Caki2 (cell line): ENCODE measurements around the gene RAB21. TPM values are rescaled to one million over a fixed set of nuclear protein-coding genes. Genes with fewer than 3 reads are reported as not detected.
A peak's percentile ranks its signal among the peaks of the same experiment; 100 is the strongest.

Experiments used
- DNase-seq: peaks from one replicate; pipeline ENCODE4 v3.0.0-alpha.2; 2015; ENCODE audit warnings: low read depth
- in situ Hi-C: cut with HindIII; loops from 2 replicates; pipeline ENCODE4 v1.10.0; 2016; ENCODE audit warnings: low sequenced_read_pairs, low pct_unique_long_range_greater_than_20kb, mixed read lengths
- total RNA-seq: library from RNA; depleted of rRNA; stranded (reverse); fragments of >200 nt; shearing (Covaris generic); gene quantifications from 2 replicates; pipeline ENCODE4 v1.2.3, GENCODE V29; 2014; ENCODE audit warnings: low replicate concordance; rRNA removed

RAB21 gene
- total RNA-seq = 55.0 and 101 TPM in 2 replicates

- DNase-seq = peak; percentile 96
- in situ Hi-C loops = no loop called here
Observed at GRCh38 chr12:71754461-71755145, at the start of gene RAB21. RAB21 (plus strand) TSS chr12:71754863; CDS start chr12:71755130, 267 bp downstream.

DNA sequence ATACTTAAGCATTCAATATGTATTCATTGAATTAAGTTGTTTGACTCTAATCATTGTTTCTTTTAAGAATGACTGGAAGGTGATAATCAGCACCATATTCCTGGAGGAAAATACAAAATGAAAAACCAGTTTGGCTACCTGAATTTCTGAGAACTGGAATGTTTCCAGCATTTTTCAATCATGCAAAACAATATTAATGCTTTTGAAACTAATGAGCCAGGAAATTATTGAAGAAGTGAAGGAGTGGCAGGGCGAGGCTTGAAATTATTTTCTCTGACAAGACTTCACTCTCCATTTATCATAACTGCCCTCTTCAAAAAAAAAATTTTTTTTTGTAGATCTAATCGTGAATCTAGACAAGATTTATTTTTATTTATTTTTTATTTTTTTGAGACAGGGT lies 49.7 kb upstream of the RAB21 start:
- in situ Hi-C loops = no loop called here
- DNase-seq = no peak

- in situ Hi-C loops = no loop called here
- DNase-seq = no peak
Observed at GRCh38 chr12:71708658-71709057, 46.0 kb upstream of the RAB21 start.

DNA sequence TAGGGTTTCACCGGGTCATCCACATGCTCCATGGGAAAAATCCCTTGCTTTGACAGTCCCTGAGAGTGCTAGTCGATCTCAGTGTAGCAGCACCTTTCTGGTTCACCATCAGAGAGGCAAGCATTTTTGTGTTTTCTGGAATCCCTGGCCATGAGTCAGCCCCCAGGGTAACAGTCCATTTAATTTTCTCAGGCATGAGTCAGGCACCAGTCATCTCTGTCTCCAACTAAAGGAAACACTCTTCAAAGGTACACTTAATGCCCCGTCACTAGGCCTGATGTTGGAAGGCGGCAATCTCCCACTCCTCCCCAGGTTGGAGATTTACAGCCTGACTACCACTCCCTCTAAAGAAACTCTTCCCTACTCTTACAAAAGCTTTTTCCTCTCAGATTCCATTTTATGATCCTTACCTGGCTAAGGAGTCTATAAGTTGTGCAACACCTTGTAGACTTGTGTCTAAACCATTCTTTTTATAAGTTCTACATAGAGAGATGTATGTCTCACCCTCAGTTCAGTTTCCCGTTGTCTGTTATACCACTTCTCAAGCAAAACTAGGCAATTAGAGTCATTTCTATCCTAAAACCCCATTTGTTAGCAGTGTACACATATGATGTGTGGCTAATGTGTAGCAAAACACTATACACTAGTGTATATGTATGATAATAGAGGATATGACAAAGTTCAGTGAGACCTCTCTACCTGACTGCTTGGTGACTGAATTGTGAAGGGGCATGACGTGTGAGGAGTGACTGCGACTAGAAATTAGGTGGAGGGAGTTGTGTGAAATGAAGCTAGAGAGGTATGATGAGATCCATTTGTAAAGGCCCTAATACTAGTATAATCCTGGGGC lies 44.2 kb upstream of the RAB21 start:
- peak; percentile 87 for DNase-seq
- in situ Hi-C loops = no loop called here

DNA sequence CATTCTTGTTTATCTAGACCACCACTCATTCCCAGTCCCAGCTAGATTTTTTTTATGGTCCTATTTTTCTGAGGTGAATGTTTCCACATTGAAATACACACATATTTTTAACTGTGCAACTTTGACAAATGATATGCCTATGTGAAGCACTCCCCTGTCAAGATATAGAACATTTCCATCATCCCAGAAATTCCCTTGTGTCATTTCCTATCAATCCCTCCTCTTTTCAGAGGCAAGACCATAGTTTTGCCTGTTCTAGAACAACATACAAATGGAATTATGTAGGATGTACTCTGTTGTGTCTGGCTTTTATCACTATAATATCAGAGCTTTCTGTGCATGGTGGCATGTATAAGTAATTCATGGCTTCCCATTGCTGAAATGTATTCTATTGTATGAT lies 36.1 kb upstream of the RAB21 start:
- in situ Hi-C loops = no loop called here
- DNase-seq = no peak

DNA sequence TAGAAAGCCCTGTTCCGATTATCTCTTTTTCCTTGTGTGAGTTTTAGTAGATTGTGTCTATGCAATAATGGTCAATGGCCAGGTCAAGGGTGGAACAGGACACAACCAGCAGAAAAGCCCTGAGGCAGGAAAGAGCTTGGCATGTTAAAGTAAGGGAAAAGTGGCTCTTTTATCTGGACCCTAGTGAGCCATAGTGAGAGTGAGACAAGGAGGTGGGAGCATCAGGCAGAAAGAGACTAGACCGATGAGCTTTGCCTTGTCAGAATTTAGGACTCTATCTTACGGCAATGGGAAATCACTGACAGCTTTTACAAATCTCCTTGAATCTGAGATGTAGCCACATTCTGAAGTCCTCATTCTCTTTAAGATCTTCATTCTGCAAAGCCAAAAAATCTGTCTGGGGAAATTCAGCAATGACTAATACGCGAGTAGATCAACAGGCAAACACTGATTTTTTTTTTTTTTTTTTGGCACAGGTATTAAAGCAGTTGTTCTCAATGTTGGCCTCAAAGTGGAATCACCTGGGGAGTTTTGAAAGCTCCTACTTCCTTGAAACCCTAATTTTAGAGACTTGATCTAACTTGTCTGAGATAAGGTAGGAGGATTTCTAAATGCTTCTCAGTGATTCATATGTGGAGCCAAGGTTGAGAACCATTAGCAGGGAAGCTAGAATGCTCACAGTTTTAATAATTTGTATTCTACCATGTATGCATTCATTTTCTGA lies 34.9 kb upstream of the RAB21 start:
- in situ Hi-C loops = no loop called here
- DNase-seq = no peak

DNA sequence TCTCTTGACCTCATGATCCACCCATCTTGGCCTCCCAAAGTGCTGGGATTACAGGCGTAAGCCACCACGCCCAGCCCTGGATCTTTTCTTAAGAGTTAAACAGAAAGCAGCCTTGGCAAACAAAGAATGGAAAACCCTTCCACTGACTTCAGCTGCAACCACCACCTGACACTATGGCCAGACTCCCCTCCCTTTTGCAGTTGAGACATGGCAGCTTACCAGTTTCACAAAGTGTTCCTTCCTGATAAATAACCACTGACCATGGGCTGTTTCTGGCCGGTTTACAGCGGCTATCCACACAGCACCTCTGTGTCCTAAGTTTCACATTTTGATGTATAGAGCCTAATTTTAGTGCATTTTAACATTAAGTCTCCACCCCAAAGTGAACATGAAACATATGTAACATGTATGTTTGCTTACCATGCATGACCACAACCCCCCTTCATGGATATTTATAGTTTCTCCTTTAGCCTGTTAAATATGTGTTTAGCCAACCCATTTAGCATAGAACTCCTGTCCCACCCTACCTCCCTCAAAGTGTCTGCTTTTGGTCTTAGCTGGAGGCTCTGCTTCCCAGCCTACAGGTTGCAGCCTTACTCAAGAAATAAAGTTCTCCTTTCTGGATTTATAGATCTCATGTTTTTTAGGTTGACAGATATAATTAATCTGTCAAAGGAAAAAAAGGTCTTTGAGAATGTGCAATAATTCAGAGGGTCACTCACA lies 32.7 kb upstream of the RAB21 start:
- in situ Hi-C loops = no loop called here
- DNase-seq = no peak

DNA sequence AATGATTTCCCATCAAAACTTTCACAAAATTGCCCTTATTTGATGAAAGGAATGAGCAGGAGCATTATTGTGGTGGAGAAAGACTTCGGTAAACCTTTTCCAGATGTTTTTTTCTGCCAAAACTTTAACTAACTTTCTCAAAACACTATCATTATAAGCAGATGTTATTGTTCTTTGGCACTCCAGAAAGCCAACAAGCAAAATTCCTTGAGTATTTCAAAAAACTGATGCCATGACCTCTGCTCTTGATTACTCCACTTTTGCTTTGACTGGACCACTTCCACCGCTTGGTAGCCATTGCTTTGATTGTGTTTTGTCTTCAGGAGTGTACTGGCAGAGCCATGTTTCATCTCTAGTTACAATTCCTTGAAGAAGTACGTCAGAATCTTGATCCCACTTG lies 29.7 kb upstream of the RAB21 start:
- in situ Hi-C loops = no loop called here
- no peak for DNase-seq

GRCh38 chr12:71726548-71726947 lies 28.1 kb upstream of the RAB21 start:
- no peak for DNase-seq
- in situ Hi-C loops = no loop called here

DNA sequence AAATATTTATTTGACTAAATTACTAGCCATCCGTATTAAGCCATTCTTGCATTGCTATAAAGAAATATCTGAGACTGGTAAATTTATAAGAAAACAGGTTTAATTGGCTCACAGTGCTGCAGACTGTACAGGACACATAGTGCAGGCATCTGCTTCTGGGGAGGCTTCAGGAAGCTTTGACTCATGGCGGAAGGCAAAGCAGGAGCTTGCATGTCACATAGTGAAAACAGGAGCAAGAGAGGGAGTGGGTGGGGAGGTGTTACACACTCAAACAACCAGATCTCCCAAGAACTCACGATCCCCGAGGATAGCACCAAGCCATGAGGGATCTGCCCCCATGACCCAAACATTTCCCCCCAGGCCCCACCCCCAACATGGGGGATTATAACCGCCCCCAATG lies 26.7 kb upstream of the RAB21 start:
- no peak for DNase-seq
- in situ Hi-C loops = no loop called here

DNA sequence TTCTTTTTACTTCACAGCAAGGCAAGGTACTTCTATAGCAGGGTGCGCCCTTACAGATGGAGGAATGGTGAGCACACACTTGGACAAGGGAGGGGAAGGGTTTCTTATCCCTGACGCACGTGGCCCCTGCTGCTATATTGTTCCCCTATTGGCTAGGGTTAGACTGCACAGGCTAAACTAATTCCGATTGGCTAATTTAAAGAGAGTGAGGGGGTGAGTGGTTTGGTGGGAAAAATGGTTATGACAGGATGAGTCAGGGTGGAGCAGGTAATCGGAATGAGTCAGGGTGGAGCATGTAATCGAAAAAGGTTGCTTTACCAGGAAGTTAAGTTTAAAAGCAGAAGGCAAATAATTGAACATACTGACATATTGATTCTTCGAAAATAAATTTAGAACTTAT lies 23.7 kb upstream of the RAB21 start:
- no peak for DNase-seq
- in situ Hi-C loops = no loop called here

GRCh38 chr12:71731439-71732356 lies 23.0 kb upstream of the RAB21 start:
- in situ Hi-C loops = no loop called here
- no peak for DNase-seq

DNA sequence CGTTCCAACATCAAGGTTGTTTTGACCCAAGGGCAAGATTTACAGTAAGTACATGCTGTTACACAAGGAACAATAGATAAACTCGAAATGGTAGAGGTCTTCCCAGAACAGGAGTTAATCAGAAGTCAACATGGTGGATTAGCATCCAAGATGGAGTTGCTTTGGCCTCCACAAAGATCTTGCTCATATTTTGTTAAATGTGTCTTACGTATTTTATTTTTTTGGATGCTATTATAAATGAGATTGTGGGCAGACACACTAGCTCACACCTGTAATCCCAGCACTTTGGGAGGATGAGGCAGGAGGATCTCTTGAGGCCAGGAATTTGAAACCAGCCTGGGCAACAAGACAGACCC lies 22.3 kb upstream of the RAB21 start:
- in situ Hi-C loops = no loop called here

DNA sequence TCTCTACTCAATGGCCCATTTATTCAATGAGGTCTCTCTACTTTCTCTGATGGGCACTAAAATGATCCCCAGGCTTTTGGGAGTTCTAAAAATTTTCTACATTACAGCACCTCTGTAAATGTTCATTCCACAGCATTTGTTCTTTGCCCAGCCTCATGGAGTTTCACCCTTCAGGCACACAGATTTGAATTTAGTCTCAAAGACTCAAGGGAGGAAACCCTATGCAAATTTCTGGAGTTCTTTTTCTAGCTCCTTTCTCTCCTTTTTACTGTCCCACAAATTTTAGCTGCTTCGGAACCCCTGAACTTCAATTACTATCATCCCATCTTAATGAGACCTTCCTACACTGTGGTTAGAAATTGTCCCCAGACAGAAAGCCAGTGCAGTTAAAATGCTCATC lies 17.5 kb upstream of the RAB21 start:
- in situ Hi-C loops = no loop called here
- no peak for DNase-seq

More for the DNA sequence above, 22.3 kb upstream of the RAB21 start:
- no peak for DNase-seq

DNA sequence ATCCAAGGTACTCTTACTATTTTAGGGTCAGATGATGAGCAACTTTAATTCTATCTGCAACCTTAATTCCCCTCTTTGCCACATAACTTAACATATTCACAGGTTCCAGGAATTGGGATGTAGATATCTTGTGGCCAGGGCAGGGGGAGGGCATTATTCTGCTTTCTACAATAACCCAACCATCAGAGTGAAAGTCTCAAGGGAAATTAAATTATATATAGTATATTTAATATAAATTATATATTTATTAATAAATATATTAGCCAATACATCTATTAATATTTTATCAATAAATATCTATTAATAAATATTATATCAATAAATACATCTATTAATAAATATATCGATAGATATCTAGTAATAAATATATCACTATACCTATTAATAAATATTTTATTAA lies 11.7 kb upstream of the RAB21 start:
- in situ Hi-C loops = no loop called here
- DNase-seq = no peak

- no peak for DNase-seq
- in situ Hi-C loops = loop anchor here (5.0 kb wide), 1 partner anchor 82 kb away; the partner anchor contains the start of genes THAP2 and ZFC3H1
Observed at GRCh38 chr12:71744522-71745300, 10.0 kb upstream of the RAB21 start.
